Caco-2 (cell line): Measurements from ENCODE around the gene ARHGAP30. TPM values are rescaled to one million over a fixed set of nuclear protein-coding genes. Genes with fewer than 3 reads are reported as not detected.

Source experiments
- BruUV-seq: library from RNA; stranded (reverse); fragments of 400-500 nt; replicated peaks from 2 replicates; lab custom pipeline; 2021; lab: Mats Ljungman, UMichigan
- CTCF ChIA-PET: fragments of 300-600 bp; sonication (Branson Sonifier 250); formaldehyde crosslinking; loops from one replicate; lab custom pipeline; 2022; ENCODE audit warnings: antibody characterized with exemption; lab: Charles Lee
- POLR2A ChIA-PET: fragments of 300-600 bp; sonication (Branson Sonifier 250); formaldehyde crosslinking; loops from one replicate; lab custom pipeline; 2022; ENCODE audit warnings: antibody characterized with exemption; lab: Charles Lee
- DNase-seq, 2 experiments: peaks; one replicate each; pipeline versions ENCODE4 v3.0.0 to v3.0.0-alpha.2; 2020 to 2022
- H3K27me3 ChIP-seq: replicated peaks from 2 replicates; pipeline ENCODE4 v1.6.0; 2011; ENCODE audit warnings: low read length; ENCODE audit not compliant: control insufficient read depth, insufficient read depth
- H3K36me3 ChIP-seq: 2 replicates; pipeline ENCODE4 v1.5.1; 2011; ENCODE audit warnings: low read length; ENCODE audit not compliant: control insufficient read depth, insufficient read depth
- H3K4me1 ChIP-seq: fragments of 250-450 bp; sonication (Bioruptor Pico); 2 replicates; pipeline ENCODE4 v1.5.1; 2020; ENCODE audit warnings: mild to moderate bottlenecking
- H3K4me3 ChIP-seq: 2 replicates; pipeline ENCODE4 v1.5.1; 2011; ENCODE audit warnings: low read depth, mild to moderate bottlenecking, control low read depth, low read length
- H3K9me3 ChIP-seq: fragments of 250-450 bp; sonication (Bioruptor Pico); 2 replicates; pipeline ENCODE4 v1.5.1; 2020; ENCODE audit warnings: mild to moderate bottlenecking, moderate library complexity
- H3K27ac Mint-ChIP-seq: one replicate; pipeline ENCODE4 v1.8.0; 2022; ENCODE audit warnings: mixed read lengths; ENCODE audit not compliant: unreplicated experiment
- H3K27me3 Mint-ChIP-seq: one replicate; pipeline ENCODE4 v1.8.0; 2022; ENCODE audit warnings: mixed read lengths; ENCODE audit not compliant: insufficient read depth, unreplicated experiment
- H3K36me3 Mint-ChIP-seq: one replicate; pipeline ENCODE4 v1.8.0; 2022; ENCODE audit warnings: mild to moderate bottlenecking, mixed read lengths; ENCODE audit not compliant: insufficient read depth, unreplicated experiment
- H3K4me1 Mint-ChIP-seq: one replicate; pipeline ENCODE4 v1.8.0; 2022; ENCODE audit warnings: low read depth, mixed read lengths; ENCODE audit not compliant: unreplicated experiment
- H3K4me3 Mint-ChIP-seq: one replicate; pipeline ENCODE4 v1.8.0; 2022; ENCODE audit warnings: mild to moderate bottlenecking, moderate library complexity, mixed read lengths; ENCODE audit not compliant: unreplicated experiment
- H3K9me3 Mint-ChIP-seq: one replicate; pipeline ENCODE4 v1.8.0; 2022; ENCODE audit warnings: mixed read lengths; ENCODE audit not compliant: unreplicated experiment
- intact Hi-C: fragments of 100-400 bp; cut with micrococcal nuclease; formaldehyde crosslinking; loops from one replicate; pipeline ENCODE4 v1.10.0; 2022; ENCODE audit not compliant: unreplicated experiment
- total RNA-seq: library from RNA; stranded (reverse); gene quantifications from 2 replicates; pipeline ENCODE4 v1.2.3, GENCODE V29; 2022
- TF ChIP-seq, protein P1 (sequence below), 2 experiments: fragments of 200-600 bp in 1 of 2; IDR thresholded peaks; 1 replicate in 1 of 2; 2 replicates in 1 of 2; pipeline versions ENCODE4 v1.5.1 to v1.8.0; 2011 to 2022; ENCODE audit warnings: antibody characterized with exemption in 1 of 2, control low read depth in 1 of 2, inconsistent platforms in 1 of 2, low read depth in 1 of 2, low read length in 1 of 2, mild to moderate bottlenecking in 1 of 2, moderate library complexity in 1 of 2; ENCODE audit not compliant: insufficient read depth in 1 of 2, severe bottlenecking in 1 of 2, unreplicated experiment in 1 of 2

Gene ARHGAP30
- total RNA-seq, 1 experiment from 2014 or later, result not detected

GRCh38 chr1:161096530-161096929 lies 26.8 kb upstream of the ARHGAP30 start:
- Histone ChIP-seq H3K9me3 (no peaks in the 10 kb centered on the region), H3K36me3 (no peaks in the 10 kb centered on the region; the same call in 1 of the 2 replicates), H3K4me3 (no peak overlapping the region), H3K4me1 (no peaks in the 10 kb centered on the region), H3K27me3 (no peaks in the 10 kb centered on the region)
- no TSS peak for BruUV-seq
- peaks cover 16% of the 10 kb centered on the region for H3K4me1 Mint-ChIP-seq
- DNase-seq, result no peak
- peaks cover 20% of the 10 kb centered on the region for H3K36me3 Mint-ChIP-seq
- no peak overlapping the region for H3K27ac Mint-ChIP-seq
- CTCF ChIA-PET, result interaction anchor here (1.4 to 3.9 kb wide), 4 partner anchors 11 to 106 kb away, joined by 11 to 32 read pairs (median 13); partner anchors contain the start of genes ARHGAP30 and F11R
- intact Hi-C loops, result loop anchor here (5.0 kb wide), 2 partner anchors 34 to 144 kb away; partner anchors contain the start of gene ITLN2
- POLR2A ChIA-PET, result no interaction called here
- no peaks in the 10 kb centered on the region for H3K9me3 Mint-ChIP-seq
- TF ChIP-seq, protein P1, sequence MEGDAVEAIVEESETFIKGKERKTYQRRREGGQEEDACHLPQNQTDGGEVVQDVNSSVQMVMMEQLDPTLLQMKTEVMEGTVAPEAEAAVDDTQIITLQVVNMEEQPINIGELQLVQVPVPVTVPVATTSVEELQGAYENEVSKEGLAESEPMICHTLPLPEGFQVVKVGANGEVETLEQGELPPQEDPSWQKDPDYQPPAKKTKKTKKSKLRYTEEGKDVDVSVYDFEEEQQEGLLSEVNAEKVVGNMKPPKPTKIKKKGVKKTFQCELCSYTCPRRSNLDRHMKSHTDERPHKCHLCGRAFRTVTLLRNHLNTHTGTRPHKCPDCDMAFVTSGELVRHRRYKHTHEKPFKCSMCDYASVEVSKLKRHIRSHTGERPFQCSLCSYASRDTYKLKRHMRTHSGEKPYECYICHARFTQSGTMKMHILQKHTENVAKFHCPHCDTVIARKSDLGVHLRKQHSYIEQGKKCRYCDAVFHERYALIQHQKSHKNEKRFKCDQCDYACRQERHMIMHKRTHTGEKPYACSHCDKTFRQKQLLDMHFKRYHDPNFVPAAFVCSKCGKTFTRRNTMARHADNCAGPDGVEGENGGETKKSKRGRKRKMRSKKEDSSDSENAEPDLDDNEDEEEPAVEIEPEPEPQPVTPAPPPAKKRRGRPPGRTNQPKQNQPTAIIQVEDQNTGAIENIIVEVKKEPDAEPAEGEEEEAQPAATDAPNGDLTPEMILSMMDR (IDR thresholded peaks at IDR 0.05; ENCODE audit: insufficient read depth in 1 of 2, low read depth in 1 of 2, low read length in 1 of 2, severe bottlenecking in 1 of 2, unreplicated experiment in 1 of 2), result no peak
- no peaks in the 10 kb centered on the region for H3K27me3 Mint-ChIP-seq
- no peak overlapping the region for H3K4me3 Mint-ChIP-seq

DNA sequence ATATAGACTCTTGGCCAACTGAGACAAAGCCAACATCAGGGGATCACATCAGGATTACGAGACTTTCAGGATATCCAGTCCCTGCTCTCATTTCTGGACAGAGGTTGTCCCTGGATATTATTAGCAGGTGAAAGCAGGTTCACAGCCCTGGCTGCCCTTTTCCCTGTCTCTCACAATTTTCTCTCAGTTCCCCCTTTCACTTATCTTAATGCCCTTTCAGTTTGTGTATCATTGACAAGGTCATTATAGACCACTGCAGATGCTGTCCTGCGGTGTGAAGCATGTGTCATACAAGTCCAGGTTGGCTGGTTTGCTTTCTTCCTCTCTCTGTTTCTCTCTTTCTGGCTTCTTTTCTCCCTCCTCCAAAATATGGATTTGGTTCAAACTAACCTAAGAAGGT lies 26.3 kb upstream of the ARHGAP30 start:
- H3K9me3 Mint-ChIP-seq, result no peaks in the 10 kb centered on the region
- intact Hi-C loops, result loop anchor here (5.0 kb wide), 2 partner anchors 34 to 144 kb away; partner anchors contain the start of gene ITLN2
- no peak overlapping the region for H3K27ac Mint-ChIP-seq
- Histone ChIP-seq H3K9me3 (no peaks in the 10 kb centered on the region), H3K36me3 (no peaks in the 10 kb centered on the region; the same call in 1 of the 2 replicates), H3K4me3 (no peak overlapping the region), H3K4me1 (no peaks in the 10 kb centered on the region), H3K27me3 (no peaks in the 10 kb centered on the region)
- ChIA-PET CTCF (interaction anchor here (3.9 kb wide), 1 partner anchor 25 kb away, joined by 32 read pairs; the partner anchor contains the start of gene ARHGAP30), POLR2A (no interaction called here)
- no peak overlapping the region for H3K4me3 Mint-ChIP-seq
- no peaks in the 10 kb centered on the region for H3K27me3 Mint-ChIP-seq
- peaks cover 16% of the 10 kb centered on the region for H3K4me1 Mint-ChIP-seq
- no TSS peak for BruUV-seq
- no peak for DNase-seq
- H3K36me3 Mint-ChIP-seq, result peaks cover 16% of the 10 kb centered on the region
- TF ChIP-seq, protein P1 (IDR thresholded peaks at IDR 0.05; ENCODE audit: insufficient read depth in 1 of 2, low read depth in 1 of 2, low read length in 1 of 2, severe bottlenecking in 1 of 2, unreplicated experiment in 1 of 2), result no peak

GRCh38 chr1:161095230-161095629 lies 25.5 kb upstream of the ARHGAP30 start:
- Mint-ChIP-seq H3K36me3 (peaks cover 16% of the 10 kb centered on the region), H3K27ac (no peak overlapping the region), H3K27me3 (no peaks in the 10 kb centered on the region), H3K4me3 (no peak overlapping the region), H3K9me3 (no peaks in the 10 kb centered on the region), H3K4me1 (peaks cover 16% of the 10 kb centered on the region)
- ChIA-PET CTCF (no interaction called here), POLR2A (no interaction called here)
- Histone ChIP-seq H3K36me3 (no peaks in the 10 kb centered on the region; the same call in 1 of the 2 replicates), H3K9me3 (no peaks in the 10 kb centered on the region), H3K27me3 (no peaks in the 10 kb centered on the region), H3K4me3 (no peak overlapping the region), H3K4me1 (no peaks in the 10 kb centered on the region)
- DNase-seq, result no peak
- no TSS peak for BruUV-seq
- intact Hi-C loops, result loop anchor here (5.0 kb wide), 2 partner anchors 33 to 143 kb away; partner anchors contain the start of gene ITLN2
- TF ChIP-seq, protein P1 (IDR thresholded peaks at IDR 0.05; ENCODE audit: insufficient read depth in 1 of 2, low read depth in 1 of 2, low read length in 1 of 2, severe bottlenecking in 1 of 2, unreplicated experiment in 1 of 2), result no peak
